SU-DHL-6 (cell line): ENCODE measurements around the gene THSD7A.

Experiments used
- H2AFZ ChIP-seq: fragments of 200-600 bp; sonication (generic); 2 replicates; pipeline ENCODE4 v1.6.1; 2014; ENCODE audit warnings: low read depth, mild to moderate bottlenecking, moderate library complexity, mixed read lengths, antibody characterized with exemption, low read length; ENCODE audit not compliant: severe bottlenecking
- H3F3A ChIP-seq: fragments of 200-600 bp; shearing (Covaris generic); 2 replicates; pipeline ENCODE4 v1.6.0; 2016; ENCODE audit warnings: antibody characterized with exemption, mild to moderate bottlenecking; ENCODE audit not compliant: insufficient read depth
- H3K27ac ChIP-seq: fragments of 200-600 bp; sonication (generic); 2 replicates; pipeline ENCODE4 v1.5.1; 2016; ENCODE audit warnings: low read depth, mild to moderate bottlenecking, low read length, moderate library complexity, mixed read lengths
- H3K27me3 ChIP-seq: fragments of 200-600 bp; sonication (generic), shearing (Covaris generic); 2 replicates; pipeline ENCODE4 v1.6.0; 2014; ENCODE audit warnings: mild to moderate bottlenecking, low read length
- H3K36me3 ChIP-seq: fragments of 200-600 bp; sonication (generic); 2 replicates; pipeline ENCODE4 v1.6.1; 2014; ENCODE audit warnings: mild to moderate bottlenecking, low read length, mixed read lengths
- H3K4me2 ChIP-seq: fragments of 300-600, 200-600 bp; shearing (Covaris generic), sonication (generic); 2 replicates; pipeline ENCODE4 v1.6.0; 2014; ENCODE audit warnings: low read length, low read depth, mild to moderate bottlenecking; ENCODE audit not compliant: poor library complexity, severe bottlenecking
- H3K4me3 ChIP-seq: fragments of 200-600 bp; sonication (generic); 2 replicates; pipeline ENCODE4 v1.5.1; 2014; ENCODE audit warnings: antibody characterized with exemption, low read length, mild to moderate bottlenecking, mixed read lengths; ENCODE audit not compliant: insufficient read depth, poor library complexity, severe bottlenecking
- H3K79me2 ChIP-seq: fragments of 200-600 bp; sonication (generic); 2 replicates; pipeline ENCODE4 v1.6.1; 2014; ENCODE audit warnings: mild to moderate bottlenecking, low read length, moderate library complexity; ENCODE audit not compliant: insufficient read depth
- H3K9ac ChIP-seq: fragments of 200-600 bp; sonication (generic); 2 replicates; pipeline ENCODE4 v1.7.0; 2014; ENCODE audit warnings: mild to moderate bottlenecking, low read length
- H3K9me2 ChIP-seq: fragments of 200-600 bp; sonication (generic); replicated peaks from 2 replicates; pipeline ENCODE4 v1.6.1; 2014; ENCODE audit warnings: low read length; ENCODE audit not compliant: insufficient read depth
- H3K9me3 ChIP-seq: fragments of 200-600 bp; sonication (generic); 2 replicates; pipeline ENCODE4 v1.6.1; 2014; ENCODE audit warnings: low read length, mixed read lengths; ENCODE audit not compliant: insufficient read depth
- H4K20me1 ChIP-seq: fragments of 200-600 bp; sonication (generic); 2 replicates; pipeline ENCODE4 v1.6.1; 2014; ENCODE audit warnings: low read depth, mild to moderate bottlenecking, antibody characterized with exemption, low read length, moderate library complexity, mixed read lengths
- CTCF ChIP-seq: fragments of 200-600 bp; sonication (generic); IDR thresholded peaks from one replicate; pipeline ENCODE4 v1.5.1; 2017; ENCODE audit warnings: antibody characterized with exemption, mild to moderate bottlenecking, low read length, moderate library complexity; ENCODE audit not compliant: insufficient read depth, poor library complexity, severe bottlenecking
- EZH2phosphoT487 ChIP-seq: fragments of 200-600 bp; sonication (generic), shearing (Covaris generic); conservative IDR thresholded peaks from 2 replicates; pipeline ENCODE4 v1.6.1; 2018; ENCODE audit warnings: mild to moderate bottlenecking, antibody characterized with exemption, low read length, moderate library complexity, mixed read lengths

Gene THSD7A

GRCh38 chr7:11539853-11540252 is 292.1 kb downstream of the THSD7A start:
- Histone ChIP-seq H3K4me2 (no peak overlapping the region), H3K27ac (no peak overlapping the region), H3K36me3 (no peaks in the 10 kb centered on the region), H3F3A (no peaks in the 10 kb centered on the region), H3K9me2 (no peaks in the 10 kb centered on the region), H3K9me3 (no peaks in the 10 kb centered on the region), H3K4me3 (no peak overlapping the region), H3K27me3 (no peaks in the 10 kb centered on the region), H2AFZ (no peak overlapping the region), H4K20me1 (no peaks in the 10 kb centered on the region), H3K9ac (no peak overlapping the region), H3K79me2 (no peaks in the 10 kb centered on the region)
- TF ChIP-seq EZH2phosphoT487, result no peak
- no peak for TF ChIP-seq CTCF

- no peak overlapping the region for H3K4me2 ChIP-seq
- H2AFZ ChIP-seq, result no peak overlapping the region
- no peaks in the 10 kb centered on the region for H3K9me2 ChIP-seq
- no peaks in the 10 kb centered on the region for H3K9me3 ChIP-seq
- H3K27ac ChIP-seq, result no peak overlapping the region
- H3K79me2 ChIP-seq, result no peaks in the 10 kb centered on the region
- no peak overlapping the region for H3K4me3 ChIP-seq
- no peaks in the 10 kb centered on the region for H3K27me3 ChIP-seq
- H3K9ac ChIP-seq, result no peak overlapping the region
- TF ChIP-seq CTCF (no peak), EZH2phosphoT487 (no peak)
- no peaks in the 10 kb centered on the region for H4K20me1 ChIP-seq
- H3K36me3 ChIP-seq, result no peaks in the 10 kb centered on the region
- H3F3A ChIP-seq, result no peaks in the 10 kb centered on the region
These were observed 293.2 kb downstream of the THSD7A start for GRCh38 chr7:11538751-11539299.

- H3K79me2 ChIP-seq, result no peaks in the 10 kb centered on the region
These were observed 298.7 kb downstream of the THSD7A start for GRCh38 chr7:11533229-11533820.

GRCh38 chr7:11529382-11529781 is 302.6 kb downstream of the THSD7A start:
- TF ChIP-seq EZH2phosphoT487 (no peak), CTCF (no peak)
- no peak overlapping the region for H3K27ac ChIP-seq
- H3K4me2 ChIP-seq, result no peak overlapping the region
- no peaks in the 10 kb centered on the region for H4K20me1 ChIP-seq
- H3K9ac ChIP-seq, result no peak overlapping the region
- H3K27me3 ChIP-seq, result no peaks in the 10 kb centered on the region
- H3K9me3 ChIP-seq, result no peaks in the 10 kb centered on the region
- H2AFZ ChIP-seq, result no peak overlapping the region
- H3K4me3 ChIP-seq, result no peak overlapping the region
- H3K9me2 ChIP-seq, result no peaks in the 10 kb centered on the region
- no peaks in the 10 kb centered on the region for H3K79me2 ChIP-seq
- H3F3A ChIP-seq, result no peaks in the 10 kb centered on the region
- no peaks in the 10 kb centered on the region for H3K36me3 ChIP-seq

More at GRCh38 chr7:11533229-11533820, 298.7 kb downstream of the THSD7A start:
- no peaks in the 10 kb centered on the region for H3K9me3 ChIP-seq
- H3K27me3 ChIP-seq, result no peaks in the 10 kb centered on the region
- no peaks in the 10 kb centered on the region for H3K9me2 ChIP-seq
- no peaks in the 10 kb centered on the region for H4K20me1 ChIP-seq
- H3K36me3 ChIP-seq, result no peaks in the 10 kb centered on the region
- H3K4me2 ChIP-seq, result no peak overlapping the region
- H3K27ac ChIP-seq, result no peak overlapping the region
- TF ChIP-seq EZH2phosphoT487, result no peak
- H3F3A ChIP-seq, result no peaks in the 10 kb centered on the region
- H3K4me3 ChIP-seq, result no peak overlapping the region
- no peak overlapping the region for H2AFZ ChIP-seq
- no peak overlapping the region for H3K9ac ChIP-seq
